ENCODE results near the gene ARID1A.
"Not testable (repeated sequence)": the region's sequence is repeated elsewhere in the genome, so short reads cannot be mapped to it uniquely, and the experiment has no call there.

The ARID1A gene

DNA sequence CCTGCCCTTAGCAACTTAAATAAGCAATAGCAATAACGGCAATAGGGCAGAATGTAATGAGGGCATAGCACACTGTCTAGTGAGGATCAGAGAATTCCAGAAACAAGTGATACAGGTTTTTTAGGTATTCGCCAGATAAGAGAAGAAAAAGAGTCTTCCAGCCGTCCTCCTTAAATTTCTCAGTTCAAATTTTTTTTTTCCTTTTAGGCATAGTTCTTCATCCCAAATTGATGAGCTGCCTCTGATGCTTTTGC, 93.7 kb downstream of the ARID1A start:
- DNase-seq, result no peak

DNA sequence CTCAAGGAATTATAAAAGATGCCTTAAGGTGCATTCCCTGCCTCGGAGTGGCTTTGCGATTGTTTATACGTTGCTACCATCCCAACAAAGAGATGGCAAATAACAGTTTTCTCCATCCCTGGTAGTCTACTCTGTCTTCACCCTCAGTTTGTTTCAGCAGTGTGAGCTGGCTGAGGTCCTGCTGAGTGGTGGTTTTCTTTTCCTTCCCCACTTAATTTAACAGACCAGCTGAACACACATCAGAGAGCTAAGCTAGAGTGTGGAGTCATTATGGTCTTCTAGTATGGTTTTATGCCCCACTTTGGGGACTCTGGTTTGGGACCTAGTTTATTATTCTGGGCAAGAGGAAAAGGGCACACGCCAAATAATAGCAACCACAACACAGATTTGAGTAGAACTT, 94.1 kb downstream of the ARID1A start:
- no peak for DNase-seq

DNA sequence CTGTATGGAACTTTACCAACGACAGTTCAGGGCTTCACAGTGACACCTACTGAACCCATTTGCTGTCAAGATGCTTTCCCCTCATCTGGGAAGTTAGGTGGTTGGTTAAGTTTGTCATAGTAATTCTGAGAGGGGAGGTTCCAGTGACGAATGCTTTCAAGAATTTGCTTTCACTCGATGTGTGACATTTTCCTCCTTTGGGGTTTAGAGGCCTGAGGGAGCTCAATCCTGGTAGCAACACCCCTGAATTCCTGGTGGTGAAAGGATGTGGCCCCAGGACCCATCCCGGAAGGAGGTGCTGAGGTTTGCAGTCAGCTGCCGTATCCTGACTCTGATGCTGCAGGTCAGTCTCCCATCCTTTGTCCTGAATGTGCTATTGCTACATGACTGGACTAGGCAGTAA, 94.7 kb downstream of the ARID1A start:
- DNase-seq, result no peak

DNA sequence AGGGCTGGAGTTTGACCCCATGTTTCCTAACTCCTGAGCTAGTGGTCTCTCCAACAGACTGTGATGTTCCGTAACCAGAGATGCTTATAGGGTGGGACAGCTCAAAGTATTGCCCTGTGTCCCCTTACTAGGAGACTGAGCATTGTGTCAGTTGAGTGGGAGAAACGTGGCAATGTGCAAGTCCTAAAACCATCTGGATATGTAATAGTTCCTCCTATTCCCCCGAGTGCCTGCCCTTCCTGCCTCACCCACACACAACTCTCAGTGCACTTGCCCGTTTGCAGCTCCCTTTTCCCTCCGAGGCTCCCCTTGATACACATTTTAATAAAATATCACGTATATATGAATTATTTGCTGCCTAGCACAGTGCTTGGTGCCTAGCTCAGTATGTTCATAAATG, 95.3 kb downstream of the ARID1A start:
- no peak for DNase-seq

DNA sequence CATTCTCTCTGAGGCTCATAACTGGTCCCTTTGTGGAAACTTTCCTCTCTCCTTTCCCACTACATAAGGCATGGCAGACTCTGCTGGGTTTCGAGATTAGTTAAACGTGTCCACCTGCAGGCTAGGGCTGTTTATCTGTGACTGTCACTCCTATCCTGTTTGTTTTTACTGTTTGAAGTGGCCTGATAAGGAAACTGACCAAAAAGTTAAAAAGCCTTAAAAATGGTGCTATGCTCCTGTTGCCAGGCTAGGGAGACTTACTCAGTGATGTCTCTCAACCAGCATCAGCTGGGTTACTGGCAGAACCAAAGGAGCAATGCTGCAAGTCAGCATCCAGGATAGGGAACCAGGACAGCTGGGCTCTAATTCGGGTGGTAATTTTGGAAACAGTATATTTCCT, 95.8 kb downstream of the ARID1A start:
- DNase-seq, result no peak

DNA sequence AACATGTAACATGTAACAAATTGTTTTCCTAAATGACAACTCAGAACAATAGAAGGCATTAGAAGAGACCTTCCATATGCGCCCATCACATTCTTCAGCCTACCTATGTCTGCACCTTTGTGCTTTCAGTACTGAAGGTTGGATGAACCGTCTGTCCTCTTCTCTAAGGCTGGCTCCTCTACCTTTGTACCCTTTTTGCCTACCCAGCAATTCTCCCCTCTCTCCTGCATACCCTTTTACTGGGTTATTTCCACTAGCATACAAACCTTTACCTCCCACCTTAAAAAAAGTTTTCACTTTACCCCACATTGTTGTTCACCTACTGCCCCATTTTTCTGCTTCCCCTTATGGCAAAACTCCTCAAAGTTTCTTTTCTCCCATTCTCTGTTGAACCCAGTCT, 97.1 kb downstream of the ARID1A start:
- no peak for DNase-seq

DNA sequence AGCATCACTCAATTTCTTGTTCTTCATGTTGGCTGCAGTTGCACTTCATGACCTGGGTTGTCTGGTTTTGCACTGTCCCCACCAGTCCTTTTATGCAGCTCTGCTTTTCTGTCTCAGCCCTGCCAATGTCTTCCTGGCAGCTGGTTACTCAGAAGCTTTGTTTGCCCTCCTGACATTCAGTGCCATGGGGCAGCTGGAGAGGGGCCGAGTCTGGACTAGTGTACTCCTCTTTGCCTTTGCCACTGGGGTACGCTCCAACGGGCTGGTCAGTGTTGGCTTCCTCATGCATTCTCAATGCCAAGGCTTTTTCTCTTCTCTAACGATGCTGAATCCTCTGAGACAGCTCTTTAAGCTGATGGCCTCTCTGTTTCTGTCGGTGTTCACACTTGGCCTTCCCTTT, 98.6 kb downstream of the ARID1A start:
- no peak for DNase-seq

DNA sequence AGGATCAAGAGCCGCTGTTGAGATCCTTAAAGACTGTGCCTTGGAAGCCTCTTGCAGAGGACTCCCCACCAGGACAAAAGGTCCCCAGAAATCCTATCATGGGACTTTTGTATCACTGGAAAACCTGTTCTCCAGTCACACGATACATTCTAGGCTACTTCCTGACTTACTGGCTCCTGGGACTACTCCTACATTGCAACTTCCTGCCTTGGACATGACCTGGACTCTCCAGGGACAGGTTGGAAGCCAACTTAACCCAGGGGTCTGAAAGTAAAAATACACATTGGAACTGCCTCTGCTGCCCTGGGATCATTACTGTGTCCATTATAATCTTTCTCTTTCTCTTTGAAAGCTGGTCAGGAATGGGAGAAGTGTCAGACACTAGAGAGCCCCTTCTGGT, 101.8 kb downstream of the ARID1A start:
- no peak for DNase-seq

DNA sequence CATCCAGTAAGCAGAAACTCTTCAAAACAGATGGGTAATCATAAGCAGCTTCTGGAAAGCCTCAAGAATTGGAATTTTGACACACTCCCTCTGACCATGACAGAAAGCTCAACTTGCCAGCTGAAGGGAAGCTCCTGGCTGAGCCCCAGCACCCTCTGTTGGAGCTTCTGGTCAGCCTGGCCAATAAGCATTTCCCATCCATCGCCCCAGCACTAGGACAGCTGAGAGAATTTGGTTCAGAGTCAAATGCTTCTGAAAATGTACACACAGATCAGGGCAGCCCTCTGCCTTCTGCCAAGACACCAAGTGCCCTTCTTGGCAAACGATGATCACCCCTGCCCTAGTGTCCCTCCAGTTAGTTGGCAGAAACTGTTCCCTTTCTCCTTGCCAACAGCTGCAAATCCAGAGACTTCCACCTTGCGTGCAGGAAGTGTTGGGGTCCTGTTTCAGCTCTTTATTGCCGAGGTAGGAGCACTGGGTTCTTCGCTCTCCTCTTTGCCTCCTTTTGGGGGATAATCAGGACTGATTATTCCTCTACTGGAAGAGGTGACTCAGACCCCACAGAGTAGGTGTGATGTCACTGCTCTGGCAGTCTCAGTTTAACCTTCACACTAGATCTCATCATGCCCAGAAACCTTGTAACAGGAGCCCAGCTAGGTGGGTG, 103.8 kb downstream of the ARID1A start:
- DNase-seq, result no peak

DNA sequence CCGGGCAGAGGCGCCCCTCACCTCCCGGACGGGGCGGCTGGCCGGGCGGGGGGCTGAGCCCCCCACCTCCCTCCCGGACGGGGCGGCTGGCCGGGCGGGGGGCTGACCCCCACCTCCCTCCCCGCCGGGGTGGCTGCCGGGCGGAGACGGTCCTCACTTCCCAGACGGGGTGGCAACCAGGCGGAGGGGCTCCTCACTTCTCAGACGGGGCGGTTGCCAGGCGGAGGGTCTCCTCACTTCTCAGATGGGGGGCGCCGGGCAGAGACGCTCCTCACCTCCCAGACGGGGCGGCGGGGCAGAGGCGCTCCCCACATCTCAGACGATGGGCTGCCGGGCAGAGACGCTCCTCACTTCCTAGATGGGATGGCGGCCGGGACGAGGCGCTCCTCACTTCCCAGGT, 108.1 kb downstream of the ARID1A start:
- not testable (repeated sequence) for DNase-seq

DNA sequence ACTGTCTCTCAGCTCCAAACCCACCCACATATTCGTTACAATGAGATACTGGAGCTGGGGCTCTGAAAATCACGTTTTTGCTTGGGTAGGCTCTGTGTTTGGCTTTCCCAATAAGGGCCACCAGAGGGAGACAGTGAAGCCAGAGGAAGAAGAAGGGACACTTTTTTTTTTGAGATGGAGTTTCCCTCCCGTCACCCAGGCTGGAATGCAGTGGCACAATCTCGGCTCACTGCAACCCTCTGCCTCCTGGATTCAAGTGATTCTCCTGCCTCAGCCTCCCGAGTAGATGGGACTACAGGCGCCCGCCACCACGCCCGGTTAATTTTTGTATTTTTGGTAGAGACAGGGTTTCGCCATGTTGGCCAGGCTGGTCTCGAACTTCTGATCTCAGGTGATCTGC, 114.3 kb downstream of the ARID1A start:
- peak; percentile 33 to 58 (median 48) for DNase-seq

DNA sequence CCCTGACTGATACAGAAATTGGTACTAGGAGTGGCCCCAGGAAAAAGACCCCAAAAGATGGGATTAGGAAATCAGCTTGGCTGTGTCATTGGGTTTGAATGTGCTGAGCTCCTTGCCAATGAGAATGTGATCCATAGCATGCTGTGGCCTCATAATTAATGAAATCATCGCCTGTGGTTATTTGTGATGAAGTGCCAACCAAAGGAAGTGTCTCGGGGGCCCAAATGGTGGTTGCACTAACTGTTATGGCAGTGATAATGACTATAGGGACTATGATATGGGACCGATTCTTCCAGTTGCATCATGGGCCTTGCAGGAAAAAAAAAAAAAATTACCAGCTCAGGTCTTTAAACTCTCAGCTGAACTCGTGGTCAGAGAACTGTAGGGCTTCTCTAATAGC, 115.2 kb downstream of the ARID1A start:
- DNase-seq, result no peak

DNA sequence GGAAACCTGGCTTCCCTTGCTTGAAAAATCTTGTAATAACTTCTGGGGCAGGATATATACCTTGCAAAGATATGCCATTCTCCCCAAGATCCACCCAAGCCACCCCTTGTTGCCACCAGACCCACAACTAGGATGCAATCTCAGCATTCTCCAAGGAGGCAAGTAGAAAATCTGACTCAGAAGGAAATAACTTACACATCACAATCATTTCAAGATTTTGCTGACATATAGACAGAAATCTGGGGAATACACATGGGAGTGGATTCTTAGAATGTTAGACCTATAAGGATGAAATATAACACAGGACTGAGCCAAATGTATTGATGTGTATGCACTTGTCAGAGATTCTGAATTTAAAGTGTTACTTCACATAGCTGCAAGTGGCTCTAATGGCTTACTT, 115.9 kb downstream of the ARID1A start:
- no peak for DNase-seq

DNA sequence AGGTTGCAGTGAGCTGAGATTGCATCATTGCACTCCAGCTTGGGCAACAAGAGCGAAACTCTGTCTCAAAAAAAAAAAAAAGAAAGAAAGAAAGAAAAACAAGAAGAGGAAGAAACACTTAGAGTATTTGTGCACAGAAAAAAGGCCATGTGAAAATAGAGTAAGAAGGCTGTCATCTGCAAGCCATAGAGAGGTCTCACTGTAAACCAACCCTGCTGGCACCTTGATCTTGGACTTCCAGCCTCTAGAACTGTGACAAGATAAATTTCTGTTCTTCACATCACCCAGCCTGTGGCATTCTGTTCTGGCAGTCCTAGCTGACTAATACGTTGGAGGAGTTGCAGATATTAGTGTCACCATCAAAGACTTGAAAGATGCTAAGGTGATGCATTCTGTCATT, 118.6 kb downstream of the ARID1A start:
- DNase-seq, result no peak

DNA sequence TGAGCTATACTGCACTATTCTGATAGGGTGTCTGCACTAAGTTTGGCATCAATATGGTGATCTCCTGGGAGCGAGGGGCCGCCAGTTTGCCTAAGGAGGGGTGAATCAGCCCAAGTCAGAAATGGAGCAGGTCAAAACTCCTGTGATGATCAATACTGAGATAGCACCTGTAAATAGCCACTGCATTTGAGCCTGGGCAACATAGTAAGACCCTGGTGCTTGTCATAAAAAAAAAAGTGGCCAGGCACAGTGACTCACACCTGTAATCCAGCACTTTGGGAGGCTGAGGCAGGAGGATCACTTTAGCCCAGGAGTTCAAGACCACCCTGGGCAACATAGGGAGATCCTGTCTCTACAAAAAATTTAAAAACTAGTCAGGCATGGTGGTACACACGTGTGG, 119.1 kb downstream of the ARID1A start:
- no peak for DNase-seq

DNA sequence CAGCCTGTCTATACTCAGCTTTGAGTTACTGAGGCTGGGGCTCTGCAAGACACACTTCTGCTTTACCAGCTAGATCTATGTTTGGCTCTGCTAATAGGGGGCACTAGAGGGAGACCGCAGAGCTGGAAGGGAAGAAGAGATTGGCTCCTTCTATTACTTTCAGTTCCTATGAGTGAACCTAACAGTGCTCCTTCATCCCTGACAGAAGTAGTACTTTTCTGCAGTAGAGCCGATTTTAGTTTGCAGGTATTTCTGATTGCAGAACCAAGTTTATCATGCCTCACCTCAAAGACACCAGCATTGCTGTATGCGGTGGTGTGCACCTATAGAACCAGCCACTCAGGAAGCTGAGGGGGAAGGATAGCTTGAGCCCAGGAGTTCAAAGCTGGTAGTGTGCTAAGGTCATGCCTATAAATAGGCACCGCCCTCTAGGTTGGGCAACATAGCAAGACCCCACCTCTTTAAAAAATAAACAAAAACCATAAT, 125.0 kb downstream of the ARID1A start:
- no peak for DNase-seq

DNA sequence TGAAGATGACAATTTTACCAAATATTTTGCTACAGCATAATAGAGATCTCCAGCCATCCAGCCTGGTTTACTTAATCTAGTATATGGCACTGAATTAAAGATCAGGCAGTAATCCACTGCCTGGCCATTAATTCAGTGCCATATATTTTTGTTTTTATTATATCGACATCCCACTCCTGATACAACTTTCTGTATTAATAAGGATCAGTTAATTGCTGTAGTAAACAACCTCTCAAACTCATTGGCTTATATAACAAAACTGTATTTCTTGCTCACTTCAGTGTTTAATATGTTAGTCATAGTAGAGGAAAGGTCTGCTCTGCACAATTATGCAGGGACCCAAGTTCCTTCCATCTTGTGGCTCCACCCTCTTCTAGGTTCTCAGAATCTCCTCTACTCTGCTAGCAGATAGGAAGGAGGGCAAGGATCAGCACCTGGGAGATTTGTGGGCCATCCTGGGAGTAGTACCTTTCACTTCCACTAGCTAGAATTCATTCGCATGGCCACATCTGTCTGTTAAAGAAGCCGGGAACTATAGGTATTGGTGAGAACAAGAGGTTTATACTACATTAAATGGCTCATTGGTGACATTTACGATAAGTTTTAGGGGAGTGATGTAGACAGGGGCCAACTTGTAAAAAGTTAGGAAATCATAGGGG, 127.1 kb downstream of the ARID1A start:
- DNase-seq, result no peak

DNA sequence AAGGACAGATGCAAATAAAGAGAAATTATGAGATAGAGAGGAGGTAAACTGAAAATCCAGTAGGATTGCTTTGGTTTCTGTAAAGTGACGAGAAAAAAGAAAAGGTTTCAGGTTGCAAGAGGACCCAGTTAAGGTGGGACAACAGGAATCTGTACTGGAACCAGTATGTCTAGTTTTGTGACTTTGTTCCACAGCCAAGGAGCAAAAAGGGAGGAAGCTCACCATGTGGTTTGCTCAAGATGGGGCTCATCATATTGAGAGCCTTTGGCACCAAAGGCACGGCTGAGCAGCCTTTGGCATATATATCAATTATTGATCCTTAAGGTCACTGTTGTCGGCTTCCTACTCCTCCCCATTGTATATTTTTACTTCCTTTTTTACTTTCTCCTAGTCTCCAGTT, 128.9 kb downstream of the ARID1A start:
- DNase-seq, result no peak

DNA sequence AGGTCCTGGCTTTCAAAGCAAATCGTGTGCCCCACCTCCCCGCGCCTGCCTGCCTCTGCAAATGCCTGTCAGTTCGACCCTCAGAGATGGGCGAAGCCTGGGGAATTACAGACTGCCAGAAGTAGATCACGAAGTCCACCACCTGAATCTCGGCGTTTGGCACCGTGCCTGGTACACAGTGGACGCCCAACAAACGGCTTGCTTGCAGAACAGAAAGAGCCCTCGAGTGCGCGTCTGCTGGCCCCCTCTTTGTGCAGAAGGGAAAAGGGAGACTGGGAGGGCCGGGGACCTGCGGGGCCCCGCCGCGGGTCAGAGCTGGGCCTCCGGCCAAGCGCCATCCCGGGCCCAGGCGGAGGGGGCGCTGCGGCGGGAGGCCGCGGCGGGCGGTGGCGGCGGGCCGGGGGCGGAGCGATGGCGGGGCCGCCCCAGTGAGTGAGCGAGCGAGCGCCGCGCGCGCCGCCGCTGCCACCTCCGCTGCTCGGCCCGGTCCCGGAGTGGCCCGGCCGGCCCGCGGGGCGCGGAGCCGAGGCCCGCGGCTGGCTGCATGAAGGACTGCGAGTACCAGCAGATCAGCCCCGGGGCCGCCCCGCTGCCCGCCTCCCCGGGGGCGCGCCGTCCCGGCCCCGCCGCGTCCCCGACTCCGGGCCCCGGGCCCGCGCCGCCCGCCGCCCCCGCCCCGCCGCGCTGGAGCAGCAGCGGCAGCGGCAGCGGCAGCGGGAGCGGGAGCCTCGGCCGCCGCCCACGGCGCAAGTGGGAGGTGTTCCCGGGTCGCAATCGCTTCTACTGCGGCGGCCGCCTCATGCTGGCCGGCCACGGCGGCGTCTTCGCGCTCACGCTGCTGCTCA, 130.7 kb downstream of the ARID1A start, which contains the start of gene ZDHHC18:
ZDHHC18 (plus strand) TSS at position 428 of the 845 bp plus-strand sequence; CDS start at position 545, 117 bp downstream.
- DNase-seq, result peak; percentile 34 to 66 (median 54)

DNA sequence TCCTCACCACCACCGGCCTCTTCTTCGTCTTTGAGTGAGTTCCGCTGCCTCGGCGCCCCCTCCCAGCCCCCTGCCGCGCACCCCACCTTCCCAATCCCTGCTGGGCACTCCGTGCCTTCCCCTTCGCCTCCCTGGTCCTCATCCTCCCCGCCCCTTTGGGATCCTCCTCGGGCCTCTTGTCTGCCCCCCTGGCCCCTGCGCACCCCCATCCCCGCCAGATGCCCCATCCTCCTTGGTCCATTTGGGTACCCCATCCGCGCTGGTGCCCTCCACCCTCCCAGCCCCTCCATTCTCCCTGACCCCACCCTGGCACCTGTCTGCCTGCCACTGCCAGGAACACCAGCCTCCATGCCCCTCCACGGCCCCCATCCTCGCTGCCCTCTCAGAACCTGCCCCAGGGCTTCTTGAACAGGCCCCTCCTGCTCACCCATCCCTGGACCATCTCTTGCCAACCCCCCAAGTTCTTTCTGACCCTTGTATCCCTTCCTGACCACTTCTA, 131.3 kb downstream of the ARID1A start:
- no peak for DNase-seq

DNA sequence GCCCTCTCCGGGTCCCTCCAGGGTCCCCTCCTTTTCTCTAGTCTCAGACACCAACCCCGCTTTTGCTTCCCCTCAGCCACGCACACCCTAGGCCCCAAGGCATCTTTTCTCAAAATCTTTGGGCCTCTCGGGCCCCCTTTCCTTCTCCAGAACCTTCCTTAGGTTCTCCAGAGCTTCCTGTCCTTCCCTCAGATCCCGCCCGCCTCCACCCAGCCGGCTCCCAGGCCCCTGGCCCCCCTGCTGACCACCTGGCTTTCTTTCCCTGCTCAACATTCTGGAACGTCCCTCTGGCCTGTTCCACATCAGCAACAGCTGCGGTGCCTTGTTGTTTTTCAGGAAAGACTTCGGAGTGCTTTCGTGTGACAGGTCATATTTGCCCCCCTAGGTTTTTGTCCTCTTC, 131.8 kb downstream of the ARID1A start:
- no peak for DNase-seq

DNA sequence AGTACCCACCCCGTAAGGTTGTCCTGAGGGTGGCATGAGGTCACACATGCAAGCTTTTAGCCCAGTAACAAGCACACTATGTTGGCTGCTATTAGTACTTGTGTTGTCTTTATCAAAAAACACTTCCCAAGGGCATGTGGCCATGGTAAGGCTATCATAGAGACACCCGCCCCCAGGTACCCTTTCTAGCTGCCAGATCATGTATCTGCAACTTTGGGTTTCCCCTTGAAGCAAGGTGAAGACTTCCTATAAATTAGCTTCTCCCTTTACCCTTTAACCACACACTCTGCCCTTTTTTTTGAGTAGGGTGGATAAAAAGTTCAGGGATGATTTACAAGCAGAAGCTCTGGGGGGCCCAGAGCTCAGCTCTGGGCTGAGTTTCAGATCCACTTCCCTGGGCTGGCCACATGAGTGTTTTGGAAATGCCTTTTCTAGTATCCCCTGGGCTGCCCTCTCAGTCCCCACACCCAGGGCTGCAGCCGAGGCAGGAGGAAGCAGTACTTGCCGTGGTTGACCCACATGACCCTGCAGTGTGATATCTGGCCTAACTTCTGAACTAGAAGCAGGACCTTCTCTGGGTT, 132.7 kb downstream of the ARID1A start:
- no peak for DNase-seq

DNA sequence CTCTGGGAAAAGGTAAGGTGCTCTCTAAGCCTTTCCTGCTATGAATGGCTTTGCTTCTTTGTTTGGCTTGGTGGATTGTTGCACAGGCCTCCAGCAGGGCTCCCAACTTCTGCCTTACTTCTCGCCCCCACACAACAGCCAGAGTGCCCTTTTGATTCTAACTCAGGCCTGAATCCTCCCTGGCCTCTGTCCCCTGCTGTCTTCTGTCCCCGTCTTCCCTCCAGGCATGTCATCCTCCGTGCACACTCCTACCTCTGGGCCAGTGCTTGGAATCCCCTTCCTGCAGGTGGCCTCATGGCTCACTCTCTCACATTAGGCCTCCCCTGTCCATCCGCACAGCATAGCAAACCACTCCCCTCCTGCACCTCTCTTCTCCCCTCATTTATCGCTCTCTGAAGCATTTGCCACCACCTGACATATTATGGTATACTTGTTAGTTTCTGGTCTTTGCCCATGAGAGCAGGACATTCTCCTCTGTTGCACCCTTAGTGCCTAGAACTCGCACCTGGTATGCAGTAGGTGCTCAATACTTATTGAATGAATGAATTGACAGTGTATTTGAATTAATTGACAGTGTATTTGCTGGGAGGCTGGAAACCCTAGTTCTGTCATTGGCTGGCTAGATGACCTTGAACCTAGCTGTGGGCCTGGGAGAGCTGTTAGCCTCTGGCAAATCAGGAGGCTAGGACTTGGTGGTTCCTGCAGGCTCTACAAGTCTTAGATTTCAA, 133.5 kb downstream of the ARID1A start:
- DNase-seq, result no peak

Data from activated CD4-positive, CD25-positive, alpha-beta regulatory T cell (primary cell).